HUES6 (cell line): ENCODE data around the gene ZPR1.

Source experiments
- H3K27ac ChIP-seq: 2 replicates; pipeline ENCODE4 v1.7.0; 2013; ENCODE audit warnings: low read depth, mild to moderate bottlenecking, low read length, inconsistent platforms
- H3K27me3 ChIP-seq: 2 replicates; pipeline ENCODE4 v1.6.1; 2013; ENCODE audit warnings: low read length; ENCODE audit not compliant: control insufficient read depth, insufficient read depth
- H3K36me3 ChIP-seq: 2 replicates; pipeline ENCODE4 v1.6.1; 2013; ENCODE audit warnings: low read length; ENCODE audit not compliant: control insufficient read depth, insufficient read depth
- H3K4me1 ChIP-seq: 2 replicates; pipeline ENCODE4 v1.6.1; 2013; ENCODE audit warnings: low read length; ENCODE audit not compliant: control insufficient read depth, insufficient read depth
- H3K4me3 ChIP-seq: 2 replicates; pipeline ENCODE4 v1.5.1; 2013; ENCODE audit warnings: low read depth, low read length
- H3K9ac ChIP-seq: one replicate; pipeline ENCODE4 v1.6.1; 2013; ENCODE audit warnings: mild to moderate bottlenecking, low read length
- H3K9me3 ChIP-seq: 2 replicates; pipeline ENCODE4 v1.6.1; 2013; ENCODE audit warnings: low read depth, low read length; ENCODE audit not compliant: control insufficient read depth, insufficient read depth

The ZPR1 gene

GRCh38 chr11:116830184-116830912 lies 42.5 kb upstream of the ZPR1 start:
- H3K4me1 ChIP-seq: peaks cover 21% of the 10 kb centered on the region
- no peak overlapping the region for H3K9ac ChIP-seq
- no peaks in the 10 kb centered on the region for H3K36me3 ChIP-seq
- H3K9me3 ChIP-seq: 0 out of 2 replicates have a peak, but pooled peaks cover 3% of the 10 kb centered on the region
- H3K27me3 ChIP-seq: peaks cover 7% of the 10 kb centered on the region
- no peak overlapping the region for H3K4me3 ChIP-seq
- no peak overlapping the region for H3K27ac ChIP-seq

GRCh38 chr11:116829525-116830183 lies 41.8 kb upstream of the ZPR1 start, which contains the start of gene APOC3:
Gene APOC3 (plus strand): TSS chr11:116829907. CDS start chr11:116830583, 676 bp downstream.
- H3K27ac ChIP-seq: no peak within 1 kb of the TSS

GRCh38 chr11:116828632-116829524 lies 41.1 kb upstream of the ZPR1 start:
- no peaks in the 10 kb centered on the region; the same call in 1 of the 2 replicates for H3K27me3 ChIP-seq
- H3K4me1 ChIP-seq: peaks cover 16% of the 10 kb centered on the region; the same call in 1 of the 2 replicates
- 0 out of 2 replicates have a peak, but pooled peaks cover 3% of the 10 kb centered on the region for H3K9me3 ChIP-seq
- no peak overlapping the region for H3K4me3 ChIP-seq
- H3K27ac ChIP-seq: no peak overlapping the region
- no peak overlapping the region for H3K9ac ChIP-seq
- H3K36me3 ChIP-seq: no peaks in the 10 kb centered on the region

More at GRCh38 chr11:116829525-116830183, 41.8 kb upstream of the ZPR1 start, which contains the start of gene APOC3:
- H3K36me3 ChIP-seq: no peaks in the 10 kb centered on the region
- no peak within 1 kb of the TSS for H3K9ac ChIP-seq
- H3K9me3 ChIP-seq: 0 out of 2 replicates have a peak, but pooled peaks cover 3% of the 10 kb centered on the region
- H3K4me3 ChIP-seq: no peak within 1 kb of the TSS
- H3K4me1 ChIP-seq: peaks cover 16% of the 10 kb centered on the region; the same call in 1 of the 2 replicates
- H3K27me3 ChIP-seq: peaks cover under 1% of the 10 kb centered on the region; the same call in 1 of the 2 replicates

GRCh38 chr11:116827461-116827860 lies 39.6 kb upstream of the ZPR1 start:
- 0 out of 2 replicates have a peak, but pooled peaks cover 3% of the 10 kb centered on the region for H3K9me3 ChIP-seq
- H3K27me3 ChIP-seq: no peaks in the 10 kb centered on the region; the same call in 1 of the 2 replicates
- H3K27ac ChIP-seq: no peak overlapping the region
- no peaks in the 10 kb centered on the region for H3K36me3 ChIP-seq
- peaks cover 16% of the 10 kb centered on the region; the same call in 1 of the 2 replicates for H3K4me1 ChIP-seq
- no peak overlapping the region for H3K9ac ChIP-seq
- no peak overlapping the region for H3K4me3 ChIP-seq

- Histone ChIP-seq H3K4me1 (peaks cover 16% of the 10 kb centered on the region; the same call in 1 of the 2 replicates), H3K9ac (no peak overlapping the region), H3K36me3 (no peaks in the 10 kb centered on the region), H3K27me3 (no peaks in the 10 kb centered on the region), H3K27ac (no peak overlapping the region), H3K4me3 (no peak overlapping the region), H3K9me3 (0 out of 2 replicates have a peak, but pooled peaks cover 3% of the 10 kb centered on the region)
These were observed 39.1 kb upstream of the ZPR1 start for GRCh38 chr11:116826751-116827431.

- H3K9ac ChIP-seq: no peak overlapping the region
- peaks cover 16% of the 10 kb centered on the region; the same call in 1 of the 2 replicates for H3K4me1 ChIP-seq
- no peak overlapping the region for H3K27ac ChIP-seq
- H3K27me3 ChIP-seq: no peaks in the 10 kb centered on the region; the same call in 1 of the 2 replicates
- H3K4me3 ChIP-seq: no peak overlapping the region
- H3K36me3 ChIP-seq: no peaks in the 10 kb centered on the region
- no peaks in the 10 kb centered on the region for H3K9me3 ChIP-seq
These were observed 38.3 kb upstream of the ZPR1 start for GRCh38 chr11:116825854-116826750.

- Histone ChIP-seq H3K27me3 (no peaks in the 10 kb centered on the region; the same call in 1 of the 2 replicates), H3K9ac (no peak overlapping the region), H3K36me3 (no peaks in the 10 kb centered on the region), H3K4me3 (no peak overlapping the region), H3K4me1 (peaks cover 16% of the 10 kb centered on the region; the same call in 1 of the 2 replicates), H3K27ac (no peak overlapping the region), H3K9me3 (no peaks in the 10 kb centered on the region)
These were observed 37.6 kb upstream of the ZPR1 start for GRCh38 chr11:116825434-116825833.

- no peaks in the 10 kb centered on the region for H3K36me3 ChIP-seq
- H3K9ac ChIP-seq: no peak within 1 kb of the TSS
- no peak within 1 kb of the TSS for H3K4me3 ChIP-seq
- no peaks in the 10 kb centered on the region for H3K9me3 ChIP-seq
- H3K4me1 ChIP-seq: peaks cover 8% of the 10 kb centered on the region; the same call in 1 of the 2 replicates
- H3K27ac ChIP-seq: no peak within 1 kb of the TSS
- H3K27me3 ChIP-seq: no peaks in the 10 kb centered on the region; the same call in 1 of the 2 replicates
These were observed 35.4 kb upstream of the ZPR1 start, which contains the start of gene APOA4 for GRCh38 chr11:116823031-116823843. Gene APOA4 (minus strand): TSS chr11:116823304. CDS start chr11:116823191, 113 bp downstream.

- Histone ChIP-seq H3K36me3 (no peaks in the 10 kb centered on the region), H3K4me3 (no peak overlapping the region), H3K9ac (no peak overlapping the region), H3K27me3 (no peaks in the 10 kb centered on the region; the same call in 1 of the 2 replicates), H3K4me1 (peaks cover 6% of the 10 kb centered on the region; the same call in 1 of the 2 replicates), H3K27ac (no peak overlapping the region), H3K9me3 (no peaks in the 10 kb centered on the region)
These were observed 34.8 kb upstream of the ZPR1 start for GRCh38 chr11:116822575-116822974.
